ENCODE data around the gene PKN2. TPM values are rescaled to one million over a fixed set of nuclear protein-coding genes. Genes with fewer than 3 reads are reported as not detected.

The PKN2 gene
- polyA plus RNA-seq, 3 donors, result 6.9 to 23.0 (median 8.7) TPM

GRCh38 chr1:88680911-88681622, 3.0 kb upstream of the PKN2 start:
- H2AFZ ChIP-seq (ENCODE audit: insufficient read depth, low read depth, low read length, poor library complexity, severe bottlenecking), result no peak overlapping the region
- no peaks in the 10 kb centered on the region for H3K36me3 Mint-ChIP-seq
- peaks cover 7% of the 10 kb centered on the region for H4K20me1 ChIP-seq (ENCODE audit: insufficient read depth, low read length)
- H3K4me3 ChIP-seq (replicated peaks in 1 of 3; ENCODE audit: low read depth in 2 of 3, low read length in 3 of 3), result no peak overlapping the region
- no peak for TF ChIP-seq CTCF (IDR thresholded peaks at IDR 0.05)
- peaks cover 12% of the 10 kb centered on the region for H3K4me1 Mint-ChIP-seq
- H3K4me3 Mint-ChIP-seq, result no peak overlapping the region
- intact Hi-C loops (cut with micrococcal nuclease), result loop anchor here (5.0 kb wide), 1 partner anchor 211 kb away; the partner anchor contains the start of gene GTF2B (in 2 of the 2)
- peaks cover 14 to 21% of the 10 kb centered on the region in 2 donors for H3K4me1 ChIP-seq (ENCODE audit: control insufficient read depth in 1 of 2, insufficient read depth in 2 of 2, low read length in 2 of 2)
- H3K36me3 ChIP-seq (replicated peaks in 1 of 2; ENCODE audit: control insufficient read depth in 1 of 2, insufficient read depth in 2 of 2, low read length in 2 of 2), result no peaks in the 10 kb centered on the region
- no peak overlapping the region for H3K9ac ChIP-seq (ENCODE audit: insufficient read depth, low read length, poor library complexity, severe bottlenecking)
- H3K27me3 Mint-ChIP-seq (ENCODE audit: low read depth in 3 of 3), result peaks cover 0 to 4% (median 0%) of the 10 kb centered on the region in 3 donors
- no peak for DNase-seq
- H3K27ac ChIP-seq (ENCODE audit: low read depth in 1 of 2, low read length in 2 of 2), result no peak overlapping the region
- no peak overlapping the region for H3K27ac Mint-ChIP-seq
- H3K9me3 ChIP-seq (replicated peaks in 1 of 2; ENCODE audit: control insufficient read depth in 1 of 2, insufficient read depth in 1 of 2, low read length in 2 of 2), result no peaks in the 10 kb centered on the region
- no CpG with 5 or more reads among the region's 3 CpGs for WGBS (ENCODE audit: insufficient coverage)
- H3K4me2 ChIP-seq (replicated peaks; ENCODE audit: extremely low read depth, low read length, poor library complexity, severe bottlenecking), result no peak overlapping the region
- H3K27me3 ChIP-seq (ENCODE audit: control insufficient read depth in 2 of 2, insufficient read depth in 2 of 2, low read length in 2 of 2), result no peaks in the 10 kb centered on the region
- H3K79me2 ChIP-seq (ENCODE audit: insufficient read depth, low read length), result peaks cover 17% of the 10 kb centered on the region
- H3K9me3 Mint-ChIP-seq, result no peaks in the 10 kb centered on the region

- peak overlapping the region; percentile 73 to 99 (median 93) for H3K4me3 ChIP-seq (replicated peaks in 1 of 3; ENCODE audit: low read depth in 2 of 3, low read length in 3 of 3)
- H3K27me3 Mint-ChIP-seq (ENCODE audit: low read depth in 3 of 3), result no peaks in the 10 kb centered on the region
- H3K4me3 Mint-ChIP-seq, result peak overlapping the region; percentile 94 to 95
- peaks cover 36% of the 10 kb centered on the region for H4K20me1 ChIP-seq (ENCODE audit: insufficient read depth, low read length)
- no peaks in the 10 kb centered on the region for H3K27me3 ChIP-seq (ENCODE audit: control insufficient read depth in 2 of 2, insufficient read depth in 2 of 2, low read length in 2 of 2)
- peaks cover 53% of the 10 kb centered on the region for H3K79me2 ChIP-seq (ENCODE audit: insufficient read depth, low read length)
- peaks cover 3 to 11% of the 10 kb centered on the region in 2 donors for H3K36me3 ChIP-seq (replicated peaks in 1 of 2; ENCODE audit: control insufficient read depth in 1 of 2, insufficient read depth in 2 of 2, low read length in 2 of 2)
- peaks cover 5 to 6% of the 10 kb centered on the region in 2 donors for H3K36me3 Mint-ChIP-seq
- intact Hi-C loops (cut with micrococcal nuclease), result loop anchor here (5.0 kb wide), 1 partner anchor 208 kb away; the partner anchor contains the start of gene GTF2B (in 2 of the 2)
- H3K27ac Mint-ChIP-seq, result peak overlapping the region; percentile 92 to 98 (median 96)
- peak overlapping the region; percentile 86 for H3K4me2 ChIP-seq (replicated peaks; ENCODE audit: extremely low read depth, low read length, poor library complexity, severe bottlenecking)
- H3K9me3 Mint-ChIP-seq, result no peaks in the 10 kb centered on the region
- peak in 2 of 3 donors; percentile 18 to 42 for DNase-seq
- H2AFZ ChIP-seq (ENCODE audit: insufficient read depth, low read depth, low read length, poor library complexity, severe bottlenecking), result peak overlapping the region; percentile 98
- H3K9me3 ChIP-seq (replicated peaks in 1 of 2; ENCODE audit: control insufficient read depth in 1 of 2, insufficient read depth in 1 of 2, low read length in 2 of 2), result no peaks in the 10 kb centered on the region
- WGBS (ENCODE audit: insufficient coverage), result 0% methylated on average over 49 of the region's 58 CpGs
- H3K4me1 ChIP-seq (ENCODE audit: control insufficient read depth in 1 of 2, insufficient read depth in 2 of 2, low read length in 2 of 2), result peaks cover 14 to 30% of the 10 kb centered on the region in 2 donors
- peak overlapping the region; percentile 98 for H3K9ac ChIP-seq (ENCODE audit: insufficient read depth, low read length, poor library complexity, severe bottlenecking)
- TF ChIP-seq CTCF (IDR thresholded peaks at IDR 0.05), result no peak
- H3K4me1 Mint-ChIP-seq, result peaks cover 27% of the 10 kb centered on the region
- peak overlapping the region; percentile 94 to 97 for H3K27ac ChIP-seq (ENCODE audit: low read depth in 1 of 2, low read length in 2 of 2)
These were observed 597 bp downstream of the PKN2 start for GRCh38 chr1:88684482-88685258.

Measured in CD14-positive monocyte (primary cell).